Immature natural killer cell (primary cell): Measurements from ENCODE around the gene AKT2. TPM values are rescaled to one million over a fixed set of nuclear protein-coding genes. Genes with fewer than 3 reads are reported as not detected.
"Not testable (repeated sequence)": the region's sequence is repeated elsewhere in the genome, so short reads cannot be mapped to it uniquely, and the experiment has no call there.

Experiments
- DNase-seq, 3 donors: peaks; one replicate each; pipeline ENCODE4 v3.0.0; 2022; ENCODE audit warnings: mixed read lengths in 1 of 3
- H3K27ac Mint-ChIP-seq, 6 donors: one replicate each; pipeline ENCODE4 v1.8.0; 2020; ENCODE audit warnings: mixed read lengths in 6 of 6, mild to moderate bottlenecking in 5 of 6, inconsistent platforms in 4 of 6, moderate library complexity in 3 of 6
- H3K27me3 Mint-ChIP-seq, 3 donors: one replicate each; pipeline ENCODE4 v1.8.0; 2020 to 2021; ENCODE audit warnings: low read depth in 3 of 3, mild to moderate bottlenecking in 3 of 3, mixed read lengths in 3 of 3, moderate library complexity in 3 of 3, inconsistent platforms in 1 of 3
- H3K36me3 Mint-ChIP-seq, 3 donors: one replicate each; pipeline ENCODE4 v1.8.0; 2020; ENCODE audit warnings: mixed read lengths in 3 of 3, inconsistent platforms in 2 of 3, mild to moderate bottlenecking in 2 of 3
- H3K4me1 Mint-ChIP-seq, 2 donors: one replicate each; pipeline ENCODE4 v1.8.0; 2020; ENCODE audit warnings: inconsistent platforms in 2 of 2, mild to moderate bottlenecking in 2 of 2, mixed read lengths in 2 of 2, moderate library complexity in 1 of 2
- H3K4me3 Mint-ChIP-seq, 5 donors: one replicate each; pipeline ENCODE4 v1.8.0; 2020; ENCODE audit warnings: mild to moderate bottlenecking in 5 of 5, mixed read lengths in 5 of 5, inconsistent platforms in 3 of 5, moderate library complexity in 3 of 5
- H3K9me3 Mint-ChIP-seq, 6 donors: one replicate each; pipeline ENCODE4 v1.8.0; 2020; ENCODE audit warnings: mild to moderate bottlenecking in 6 of 6, mixed read lengths in 6 of 6, inconsistent platforms in 4 of 6, moderate library complexity in 3 of 6
- polyA plus RNA-seq, 3 donors: library from polyadenylated mRNA; unstranded; fragments of 300-500 nt; fragmentation: Illumina TruSeq; gene quantifications; one replicate each; pipeline ENCODE4 v1.2.3, GENCODE V29; 2021

Gene AKT2
- 10 to 100 TPM; 32.7 to 47.6 (median 34.4) TPM for polyA plus RNA-seq

GRCh38 chr19:40284501-40285352 is at the start of gene AKT2:
Gene AKT2 (minus strand): TSS chr19:40285345. CDS start chr19:40265267, 20,078 bp downstream.
- H3K4me3 Mint-ChIP-seq = peak within 1 kb of the TSS; percentile 90 to 97 (median 93)
- H3K27me3 Mint-ChIP-seq = peaks cover 14 to 26% (median 15%) of the 10 kb centered on the region in 3 donors
- H3K27ac Mint-ChIP-seq = peak within 1 kb of the TSS; percentile 98 to 100 (median 99)
- peak; percentile 83 to 87 (median 86) for DNase-seq
- no peaks in the 10 kb centered on the region for H3K9me3 Mint-ChIP-seq
- H3K4me1 Mint-ChIP-seq = peaks cover 60 to 64% of the 10 kb centered on the region in 2 donors
- H3K36me3 Mint-ChIP-seq = peaks cover 0 to 9% (median 0%) of the 10 kb centered on the region in 3 donors

GRCh38 chr19:40333083-40333482 is 47.9 kb upstream of the AKT2 start:
- not testable (repeated sequence) for H3K4me3 Mint-ChIP-seq, DNase-seq, H3K9me3 Mint-ChIP-seq, H3K27me3 Mint-ChIP-seq, H3K4me1 Mint-ChIP-seq, H3K27ac Mint-ChIP-seq
- peaks cover 13 to 27% (median 16%) of the 10 kb centered on the region in 3 donors for H3K36me3 Mint-ChIP-seq

- Mint-ChIP-seq H3K4me1 (no peaks in the 10 kb centered on the region), H3K36me3 (peaks cover 13 to 28% (median 16%) of the 10 kb centered on the region in 3 donors), H3K27ac (no peak overlapping the region), H3K4me3 (no peak overlapping the region), H3K9me3 (no peaks in the 10 kb centered on the region), H3K27me3 (no peaks in the 10 kb centered on the region)
- no peak for DNase-seq
These were observed 47.5 kb upstream of the AKT2 start for GRCh38 chr19:40332669-40333068.

GRCh38 chr19:40331052-40331451 is 45.9 kb upstream of the AKT2 start:
- no peak overlapping the region for H3K4me3 Mint-ChIP-seq
- H3K36me3 Mint-ChIP-seq = peaks cover 13 to 34% (median 16%) of the 10 kb centered on the region in 3 donors
- H3K27ac Mint-ChIP-seq = peak overlapping the region in 1 of 6 donors; percentile 30
- no peaks in the 10 kb centered on the region for H3K9me3 Mint-ChIP-seq
- H3K4me1 Mint-ChIP-seq = no peaks in the 10 kb centered on the region
- H3K27me3 Mint-ChIP-seq = no peaks in the 10 kb centered on the region
- DNase-seq = no peak

GRCh38 chr19:40326201-40326600 is 41.1 kb upstream of the AKT2 start:
- Mint-ChIP-seq H3K4me3 (no peak overlapping the region), H3K27me3 (peaks cover 0 to 2% (median 0%) of the 10 kb centered on the region in 3 donors), H3K4me1 (no peaks in the 10 kb centered on the region), H3K36me3 (peaks cover 24 to 49% (median 29%) of the 10 kb centered on the region in 3 donors), H3K27ac (no peak overlapping the region), H3K9me3 (no peaks in the 10 kb centered on the region)
- no peak for DNase-seq

- Mint-ChIP-seq H3K27ac (peak overlapping the region in 1 of 6 donors; percentile 22), H3K9me3 (no peaks in the 10 kb centered on the region)
These were observed 38.6 kb upstream of the AKT2 start for GRCh38 chr19:40323705-40324104.

GRCh38 chr19:40322951-40323615 is 37.9 kb upstream of the AKT2 start:
- no peaks in the 10 kb centered on the region for H3K4me1 Mint-ChIP-seq
- no peak overlapping the region for H3K4me3 Mint-ChIP-seq
- H3K9me3 Mint-ChIP-seq = no peaks in the 10 kb centered on the region
- peaks cover 0 to 3% (median 0%) of the 10 kb centered on the region in 3 donors for H3K27me3 Mint-ChIP-seq
- H3K36me3 Mint-ChIP-seq = peaks cover 19 to 37% (median 23%) of the 10 kb centered on the region in 3 donors
- DNase-seq = no peak
- no peak overlapping the region for H3K27ac Mint-ChIP-seq

More at GRCh38 chr19:40323705-40324104, 38.6 kb upstream of the AKT2 start:
- Mint-ChIP-seq H3K36me3 (peaks cover 20 to 34% (median 24%) of the 10 kb centered on the region in 3 donors), H3K27me3 (peaks cover 0 to 3% (median 0%) of the 10 kb centered on the region in 3 donors), H3K4me1 (no peaks in the 10 kb centered on the region), H3K4me3 (no peak overlapping the region)
- DNase-seq = no peak

- Mint-ChIP-seq H3K27me3 (peaks cover 0 to 3% (median 0%) of the 10 kb centered on the region in 3 donors), H3K27ac (no peak overlapping the region), H3K4me1 (no peaks in the 10 kb centered on the region), H3K4me3 (no peak overlapping the region), H3K9me3 (no peaks in the 10 kb centered on the region), H3K36me3 (peaks cover 19 to 37% (median 26%) of the 10 kb centered on the region in 3 donors)
- DNase-seq = no peak
These were observed 37.1 kb upstream of the AKT2 start for GRCh38 chr19:40322271-40322610.

- no peak for DNase-seq
- Mint-ChIP-seq H3K4me3 (no peak overlapping the region), H3K36me3 (peaks cover 19 to 37% (median 26%) of the 10 kb centered on the region in 3 donors), H3K9me3 (no peaks in the 10 kb centered on the region), H3K4me1 (no peaks in the 10 kb centered on the region), H3K27me3 (peaks cover 0 to 3% (median 0%) of the 10 kb centered on the region in 3 donors), H3K27ac (no peak overlapping the region)
These were observed 36.6 kb upstream of the AKT2 start for GRCh38 chr19:40321566-40322270.

GRCh38 chr19:40321076-40321475 is 35.9 kb upstream of the AKT2 start:
- DNase-seq = no peak
- H3K4me1 Mint-ChIP-seq = no peaks in the 10 kb centered on the region
- H3K27me3 Mint-ChIP-seq = peaks cover 0 to 3% (median 0%) of the 10 kb centered on the region in 3 donors
- H3K27ac Mint-ChIP-seq = no peak overlapping the region
- peaks cover 19 to 34% (median 26%) of the 10 kb centered on the region in 3 donors for H3K36me3 Mint-ChIP-seq
- H3K4me3 Mint-ChIP-seq = no peak overlapping the region
- no peaks in the 10 kb centered on the region for H3K9me3 Mint-ChIP-seq

- H3K4me3 Mint-ChIP-seq = no peak overlapping the region
- peaks cover 0 to 3% (median 0%) of the 10 kb centered on the region in 3 donors for H3K27me3 Mint-ChIP-seq
- no peaks in the 10 kb centered on the region for H3K4me1 Mint-ChIP-seq
- no peak overlapping the region for H3K27ac Mint-ChIP-seq
- DNase-seq = no peak
- H3K9me3 Mint-ChIP-seq = no peaks in the 10 kb centered on the region
- H3K36me3 Mint-ChIP-seq = peaks cover 14 to 29% (median 21%) of the 10 kb centered on the region in 3 donors
These were observed 35.4 kb upstream of the AKT2 start for GRCh38 chr19:40320558-40320935.

GRCh38 chr19:40317338-40317737 is 32.2 kb upstream of the AKT2 start:
- peaks cover 1 to 9% (median 6%) of the 10 kb centered on the region in 3 donors for H3K36me3 Mint-ChIP-seq
- H3K27me3 Mint-ChIP-seq = peaks cover 0 to 3% (median 0%) of the 10 kb centered on the region in 3 donors
- no peak overlapping the region for H3K4me3 Mint-ChIP-seq
- H3K9me3 Mint-ChIP-seq = no peaks in the 10 kb centered on the region
- no peaks in the 10 kb centered on the region for H3K4me1 Mint-ChIP-seq
- no peak for DNase-seq
- H3K27ac Mint-ChIP-seq = peak overlapping the region in 1 of 6 donors; percentile 23

GRCh38 chr19:40315812-40316470 is 30.8 kb upstream of the AKT2 start:
- no peaks in the 10 kb centered on the region for H3K4me1 Mint-ChIP-seq
- DNase-seq = no peak
- no peak overlapping the region for H3K4me3 Mint-ChIP-seq
- peaks cover 0 to 7% (median 5%) of the 10 kb centered on the region in 3 donors for H3K36me3 Mint-ChIP-seq
- H3K27ac Mint-ChIP-seq = no peak overlapping the region
- H3K9me3 Mint-ChIP-seq = no peaks in the 10 kb centered on the region
- peaks cover 0 to 1% (median 0%) of the 10 kb centered on the region in 3 donors for H3K27me3 Mint-ChIP-seq
